GM21528 (cell line): ENCODE measurements around the gene CTIF.

Experiments
- ATAC-seq: cut with Tn5 transposase; IDR thresholded peaks from one replicate; pipeline ENCODE4 v1.9.1; 2021; ENCODE audit warnings: mild to moderate bottlenecking, moderate library complexity; ENCODE audit not compliant: unreplicated experiment, low FRiP score

The CTIF gene

DNA sequence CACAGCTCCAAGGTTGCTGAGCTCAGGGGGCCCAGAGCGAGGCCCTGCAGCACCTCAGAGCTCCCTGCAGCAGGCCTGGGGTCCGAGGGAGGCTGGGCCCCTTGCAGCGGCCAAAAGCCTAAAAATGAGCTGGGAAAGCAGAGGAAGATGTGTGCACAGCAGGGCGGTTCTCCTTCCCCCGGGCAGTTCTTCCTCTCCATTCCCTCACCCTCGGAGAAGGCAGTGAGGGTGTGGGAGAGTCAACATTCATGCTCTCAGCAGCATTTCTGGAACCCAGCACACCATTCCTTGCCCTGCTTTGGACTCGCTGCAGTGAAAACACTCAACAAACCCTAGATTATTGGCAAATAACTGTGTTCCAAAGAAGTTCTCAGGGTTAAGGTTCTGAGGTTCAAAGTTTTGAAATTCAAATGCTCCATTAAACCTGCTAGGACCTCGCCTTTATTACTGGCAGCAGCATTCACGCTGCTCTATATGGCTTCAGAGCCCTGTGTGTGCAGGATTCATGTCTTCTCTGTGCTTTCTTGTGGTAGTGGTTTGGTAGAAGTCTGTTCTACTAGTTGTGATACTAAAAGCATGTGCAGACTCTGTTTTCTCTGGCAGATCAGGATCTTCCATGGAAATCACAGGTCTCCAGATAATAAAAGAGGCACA, 79.1 kb downstream of the CTIF start:
- no peak for ATAC-seq

DNA sequence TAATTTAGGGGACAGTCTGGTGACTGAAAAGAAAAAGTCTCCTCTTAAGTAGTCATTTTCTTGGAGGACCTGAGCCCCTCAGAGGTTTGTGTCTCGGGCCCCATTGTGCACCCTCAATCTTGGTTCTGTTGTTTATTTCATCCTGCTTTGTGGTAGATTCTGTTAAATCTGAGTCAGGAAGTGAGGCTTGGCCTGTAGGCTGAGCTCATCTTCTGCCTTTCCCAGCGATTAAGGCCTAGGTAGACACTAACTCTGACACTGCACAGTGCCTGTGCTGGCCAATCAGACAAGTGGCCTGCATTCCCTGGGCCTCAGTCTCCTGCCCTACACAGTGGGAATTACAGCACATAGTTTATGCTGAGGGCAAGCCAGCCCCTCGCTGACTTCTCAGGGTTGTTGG, 80.2 kb downstream of the CTIF start:
- ATAC-seq = no peak

DNA sequence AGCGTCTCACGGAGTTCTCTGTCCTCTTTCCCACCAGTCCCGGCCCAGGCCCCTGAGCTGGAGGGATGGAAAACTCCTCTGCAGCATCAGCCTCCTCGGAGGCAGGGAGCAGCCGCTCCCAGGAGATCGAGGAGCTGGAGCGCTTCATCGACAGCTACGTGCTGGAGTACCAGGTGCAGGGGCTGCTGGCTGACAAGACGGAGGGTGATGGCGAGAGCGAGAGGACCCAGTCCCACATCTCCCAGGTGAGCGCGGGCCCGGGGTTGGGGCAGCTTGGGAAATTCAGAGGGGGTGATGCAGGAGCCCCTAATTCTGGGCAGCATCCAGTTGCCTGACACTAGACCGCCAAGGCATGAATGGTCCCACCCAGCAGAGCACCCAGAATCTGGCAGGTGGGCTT, 80.7 kb downstream of the CTIF start:
- ATAC-seq = no peak

DNA sequence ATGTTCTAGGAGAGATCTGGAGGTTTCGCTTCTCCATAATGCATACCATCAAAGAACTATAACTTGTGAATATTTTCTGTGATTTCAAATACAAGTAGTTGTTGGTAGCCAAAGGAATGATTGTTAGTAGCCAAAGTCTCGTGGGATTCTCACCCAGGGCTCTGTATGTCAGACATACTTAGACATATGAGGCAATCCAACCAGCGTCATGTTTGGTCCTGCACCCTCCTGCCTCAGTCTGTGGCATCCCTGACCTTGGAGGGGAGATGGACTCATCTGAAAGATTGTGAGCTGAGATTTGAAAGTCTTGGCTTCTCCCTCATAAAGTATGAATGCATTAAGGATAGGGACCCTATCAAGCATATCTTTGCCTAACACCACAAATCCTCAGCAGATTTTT, 81.2 kb downstream of the CTIF start:
- ATAC-seq = no peak

DNA sequence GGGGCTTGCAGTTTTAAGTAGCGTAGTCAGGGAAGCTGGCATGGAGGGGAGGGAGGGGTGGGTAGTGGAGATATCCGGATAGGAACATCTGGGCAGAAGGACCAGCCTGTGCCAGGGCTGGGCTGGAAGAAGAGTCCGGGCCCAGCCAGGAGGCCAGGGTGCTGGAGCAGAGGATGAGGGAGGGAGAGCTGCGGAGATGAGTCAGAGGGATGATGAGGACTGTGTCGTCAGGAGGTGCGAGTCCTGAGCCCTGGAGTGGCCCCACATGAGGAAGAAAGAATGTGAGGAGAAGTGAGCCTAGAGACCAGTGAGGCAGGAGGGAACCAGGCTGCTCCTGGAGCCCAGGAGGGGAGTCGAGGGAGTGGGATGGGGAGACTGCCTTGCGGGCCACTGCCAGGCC, 82.4 kb downstream of the CTIF start:
- ATAC-seq = no peak

DNA sequence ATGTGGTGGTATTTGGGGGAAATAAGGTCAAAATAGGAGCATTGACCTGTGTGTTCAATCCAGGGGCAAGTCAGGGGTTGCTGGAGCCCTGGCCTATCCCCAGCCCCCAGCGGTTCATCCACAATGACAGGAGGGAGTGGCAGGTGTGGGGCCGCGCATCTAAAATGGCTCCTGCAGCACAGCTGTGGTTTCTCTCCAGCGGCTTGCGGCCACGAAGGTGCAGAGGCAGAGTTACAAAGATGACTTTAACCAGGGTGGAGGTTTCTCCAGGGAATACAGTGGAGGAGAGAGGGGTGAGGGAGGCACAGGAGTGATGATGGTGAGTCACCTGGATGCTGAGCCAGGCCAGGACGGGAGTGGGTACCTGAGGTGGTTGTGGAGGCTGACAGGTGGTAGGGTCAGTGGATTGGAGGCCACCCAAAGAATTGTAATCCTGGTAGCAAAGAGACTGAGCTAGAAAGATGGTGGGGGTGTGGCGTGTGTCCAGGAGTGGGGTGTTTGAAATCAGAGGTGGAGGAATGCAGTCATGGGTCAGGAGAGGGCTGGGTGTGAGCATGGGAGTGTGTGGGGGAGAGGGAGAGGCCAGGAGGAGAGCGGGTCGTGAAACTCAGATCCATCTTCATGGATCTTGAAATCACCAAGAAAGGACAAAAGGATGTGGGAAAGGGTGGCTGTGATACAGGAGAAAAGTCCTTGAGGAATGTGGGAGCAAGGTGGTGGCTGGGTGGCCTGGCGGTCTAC, 83.2 kb downstream of the CTIF start:
- no peak for ATAC-seq

DNA sequence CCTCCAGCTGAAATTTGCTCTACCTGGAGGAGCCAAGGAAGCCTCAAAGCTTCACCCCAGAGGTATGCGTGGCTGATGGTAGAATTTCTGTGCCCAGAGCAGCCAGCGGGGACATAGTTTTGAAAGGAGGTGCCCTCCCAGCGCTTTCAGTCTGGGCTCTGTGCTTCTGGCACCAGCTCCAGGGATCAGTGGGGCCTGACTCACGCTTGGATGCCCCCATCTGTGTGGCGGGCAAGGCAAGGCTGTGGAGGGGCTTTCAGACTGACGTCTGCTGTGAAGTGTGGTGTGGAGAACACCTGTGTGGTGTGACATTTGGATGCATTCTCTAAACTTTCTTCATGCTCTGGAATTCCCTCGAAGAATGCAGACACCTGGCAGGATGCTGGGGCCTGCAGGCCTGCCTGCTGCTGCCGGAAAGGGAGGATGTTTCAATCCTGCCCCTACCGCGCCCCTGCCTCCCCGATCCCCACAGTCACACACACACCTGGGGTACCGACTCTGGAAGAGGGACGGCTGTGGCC, 84.1 kb downstream of the CTIF start:
- no peak for ATAC-seq

DNA sequence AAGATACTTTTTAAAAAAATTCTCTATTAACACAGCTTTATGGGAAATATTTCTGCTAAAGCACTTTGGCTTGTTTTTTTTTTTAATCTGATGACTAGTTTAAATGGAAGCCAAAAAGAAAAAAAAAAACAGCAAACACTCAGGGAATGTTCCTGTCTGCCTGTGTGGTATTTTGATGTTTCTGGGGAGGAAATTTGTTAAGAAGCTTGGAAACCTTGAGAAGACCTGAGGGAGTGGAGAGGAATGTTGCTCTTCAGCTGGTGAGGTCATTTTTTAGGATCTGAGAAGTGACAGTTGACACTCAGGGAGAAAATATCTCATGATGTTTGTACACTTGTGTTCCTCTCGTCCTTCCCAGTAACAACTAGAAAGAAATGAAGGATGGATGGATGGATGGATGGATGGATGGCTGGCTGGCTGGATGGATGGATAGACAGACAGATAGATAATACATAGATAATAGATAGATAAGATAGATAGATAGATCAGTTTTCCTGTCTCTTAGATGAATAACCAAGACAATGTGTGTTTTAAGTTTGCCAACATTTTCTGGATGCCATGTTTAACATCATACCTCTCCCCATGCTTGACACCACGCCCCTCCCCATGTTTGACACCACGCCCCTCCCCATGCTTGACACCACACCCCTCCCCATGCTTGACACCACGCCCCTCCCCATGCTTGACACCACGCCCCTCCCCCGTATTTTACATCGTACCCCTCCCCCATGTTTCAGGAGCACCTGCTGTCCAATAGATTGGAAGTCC, 84.8 kb downstream of the CTIF start:
- no peak for ATAC-seq

DNA sequence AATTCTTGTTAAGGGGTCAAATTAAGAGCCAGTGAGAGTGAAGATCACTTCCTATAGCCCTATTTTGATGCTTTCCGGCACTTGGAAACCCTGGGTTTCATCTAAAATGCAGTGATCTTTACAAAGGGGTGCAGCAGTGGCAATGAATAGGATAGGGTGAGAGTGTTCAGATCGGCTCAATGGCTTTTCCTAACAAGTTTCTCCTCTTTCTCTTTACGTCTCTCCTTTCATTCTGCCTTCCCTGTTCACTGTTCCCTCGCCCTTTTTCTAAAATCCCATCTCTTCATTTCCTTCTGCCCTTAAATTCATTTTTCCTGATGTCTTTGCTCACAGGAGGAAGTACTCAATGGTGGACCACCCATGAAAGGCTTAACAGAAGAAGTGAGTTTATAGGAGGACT, 86.0 kb downstream of the CTIF start:
- no peak for ATAC-seq

DNA sequence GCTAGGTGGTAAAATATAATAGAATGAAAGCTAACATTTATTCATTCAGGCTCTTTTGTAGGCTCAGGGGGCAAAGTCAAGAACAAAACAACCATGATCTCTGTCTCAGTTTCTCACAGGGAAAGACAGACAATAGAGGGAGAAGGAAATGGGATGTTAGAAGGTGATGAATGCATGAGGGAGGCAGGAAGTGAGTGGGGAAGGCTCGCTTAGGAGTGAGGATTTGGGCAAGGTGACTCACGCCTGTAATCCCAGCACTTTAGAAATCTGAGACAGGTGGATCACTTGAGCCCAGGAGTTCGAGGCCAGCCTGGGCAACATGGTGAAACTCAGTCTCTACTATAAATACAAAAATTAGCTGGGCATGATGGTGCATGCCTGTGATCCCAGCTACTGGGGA, 88.4 kb downstream of the CTIF start:
- no peak for ATAC-seq

DNA sequence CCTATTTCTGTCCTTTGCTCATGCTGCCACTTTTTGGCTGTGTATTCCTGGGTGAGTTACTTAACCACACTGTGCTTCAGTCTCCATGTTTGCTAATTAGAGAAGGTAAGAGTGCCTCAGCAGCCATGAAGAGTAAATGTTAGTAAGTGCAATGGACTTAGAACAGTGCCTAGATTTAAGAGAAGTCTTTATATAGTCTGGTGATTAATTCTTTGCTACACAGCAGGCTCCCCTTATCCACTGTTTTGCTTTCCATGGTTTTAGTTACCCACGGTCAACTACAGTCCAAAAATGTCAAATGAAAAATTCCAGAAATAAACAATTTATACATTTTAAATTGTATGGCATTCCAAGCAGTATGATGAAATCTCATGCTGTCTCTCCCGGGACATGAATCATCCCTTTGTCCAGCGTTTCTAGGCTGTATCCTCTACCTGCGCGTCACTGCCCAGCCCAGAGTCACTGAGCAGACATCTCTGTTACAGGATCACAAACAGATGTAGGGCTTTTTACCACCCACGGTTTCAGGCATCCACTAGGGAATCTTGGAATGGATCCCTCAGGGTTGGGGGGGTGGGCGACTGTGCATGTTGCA, 91.0 kb downstream of the CTIF start:
- ATAC-seq = no peak

DNA sequence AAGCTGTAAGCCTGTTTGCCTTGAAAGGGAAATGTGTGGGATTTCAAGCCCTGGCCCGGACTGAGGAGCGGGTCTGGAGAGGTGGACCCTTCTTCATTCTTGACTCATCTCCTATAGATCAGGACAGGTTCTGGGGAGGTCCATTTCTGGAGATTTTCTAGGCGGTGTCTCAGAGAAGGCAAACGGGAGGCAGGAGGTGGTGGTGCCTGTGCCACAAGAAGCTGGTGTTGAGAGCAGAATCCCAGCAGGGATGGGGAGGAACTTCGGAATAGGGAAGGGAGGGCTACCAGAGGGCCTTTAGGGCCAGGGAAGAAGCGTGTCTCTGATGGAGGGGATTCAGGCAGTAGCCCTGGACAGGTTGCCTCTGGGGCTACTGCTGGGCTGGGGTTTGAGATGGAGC, 93.0 kb downstream of the CTIF start:
- ATAC-seq = no peak

DNA sequence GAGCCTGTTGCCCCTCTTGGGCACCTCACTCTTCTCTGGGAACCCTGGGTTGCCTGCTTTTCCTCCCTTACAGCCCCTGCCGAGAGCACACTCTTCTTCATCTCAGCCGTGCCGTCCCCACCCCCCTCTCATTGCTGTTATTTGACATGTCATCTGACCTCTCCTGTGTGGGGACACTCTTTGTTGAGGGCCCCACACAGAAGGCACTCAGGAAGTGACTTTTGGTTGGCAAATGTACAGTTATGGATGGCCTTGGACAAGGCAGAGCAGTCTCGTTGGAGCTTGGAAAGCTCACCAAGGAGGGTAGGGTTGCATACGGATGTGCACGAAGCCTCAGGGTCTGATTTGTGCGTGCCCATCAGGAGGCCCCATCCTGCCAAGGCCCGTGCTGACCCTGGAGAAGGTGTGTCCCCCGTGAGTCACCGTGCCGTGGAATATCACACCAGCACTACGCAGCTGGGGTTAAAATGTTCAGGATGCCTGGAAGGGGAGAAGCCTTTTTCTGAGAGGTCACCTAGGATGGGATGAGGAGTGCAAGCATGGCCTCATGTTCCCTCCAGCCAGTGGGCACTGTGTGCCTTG, 93.9 kb downstream of the CTIF start:
- no peak for ATAC-seq

DNA sequence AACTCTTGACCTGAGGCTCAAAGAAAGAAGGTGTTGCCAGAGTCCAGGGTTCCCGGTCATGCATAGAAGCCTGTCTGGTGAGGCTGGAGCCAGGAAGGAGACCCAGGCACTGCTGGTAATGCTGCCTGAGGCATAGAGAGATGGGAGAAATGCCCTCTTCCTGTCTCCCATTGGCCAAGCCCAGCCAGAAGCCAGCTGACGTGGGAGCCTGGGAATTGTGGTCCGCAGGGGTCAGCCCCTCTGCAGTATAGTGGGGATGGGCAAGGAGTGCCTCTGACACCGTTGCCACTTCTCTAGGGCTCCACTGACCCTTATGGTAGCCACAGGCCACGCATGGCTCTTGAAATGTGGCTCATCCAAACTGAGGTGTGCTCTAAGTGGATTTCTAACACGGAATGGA, 95.7 kb downstream of the CTIF start:
- no peak for ATAC-seq

DNA sequence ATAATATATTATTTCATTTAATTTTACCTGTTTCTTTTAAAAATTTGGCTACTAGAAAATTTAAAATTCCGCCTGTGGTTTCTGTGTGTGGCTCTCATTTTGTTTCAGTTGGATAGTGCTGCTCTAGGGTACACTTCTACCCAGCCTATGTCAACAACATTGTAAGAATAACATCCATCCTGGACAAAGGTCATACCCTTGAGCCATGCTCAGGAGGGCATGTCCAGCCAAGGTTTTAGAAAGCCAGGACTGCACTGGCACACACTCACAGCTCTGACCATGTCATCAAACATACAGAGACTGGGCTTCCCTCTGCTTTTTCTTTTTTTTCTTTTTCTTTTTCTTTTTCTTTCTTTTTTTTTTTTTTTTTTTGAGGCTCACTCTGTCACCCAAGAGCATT, 96.1 kb downstream of the CTIF start:
- no peak for ATAC-seq

DNA sequence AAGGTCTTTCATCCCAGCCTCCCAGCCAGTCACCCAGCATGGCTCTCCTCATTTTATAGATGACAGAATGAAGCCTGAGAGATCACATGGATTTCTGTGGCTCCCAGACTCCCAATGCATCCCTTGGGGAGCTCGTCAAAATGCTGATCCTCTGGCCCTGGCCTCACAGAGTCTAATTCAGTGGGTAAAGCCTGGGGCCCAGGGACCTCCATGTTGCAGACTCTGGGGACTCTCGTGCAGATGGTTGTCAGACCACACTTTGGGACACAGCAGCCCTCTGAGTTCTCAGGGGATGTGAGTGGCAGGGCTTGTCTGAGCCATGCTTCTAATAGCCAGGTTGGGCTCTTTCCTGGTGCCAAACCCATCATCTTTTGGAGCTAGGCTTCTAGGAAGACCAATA, 97.0 kb downstream of the CTIF start:
- ATAC-seq = no peak

DNA sequence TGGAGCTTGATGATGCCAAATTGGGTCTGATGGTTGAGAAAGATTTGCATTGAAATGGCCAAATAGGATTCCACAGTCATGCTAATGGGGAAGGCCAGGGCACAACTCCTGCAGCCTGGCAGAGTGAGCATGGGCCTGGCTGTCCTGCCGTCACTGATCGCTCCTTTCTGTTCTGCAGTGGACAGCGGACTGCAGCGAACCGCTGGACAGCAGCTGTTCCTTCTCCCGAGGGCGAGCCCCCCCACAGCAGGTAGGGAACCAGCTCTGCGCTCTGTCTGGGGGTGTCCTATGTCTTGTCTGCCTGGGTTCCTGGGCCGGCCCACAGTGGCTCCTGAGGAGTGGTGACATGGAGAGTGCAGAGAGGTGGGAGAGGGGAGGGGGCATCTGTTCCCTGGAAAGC, 97.6 kb downstream of the CTIF start:
- ATAC-seq = no peak

DNA sequence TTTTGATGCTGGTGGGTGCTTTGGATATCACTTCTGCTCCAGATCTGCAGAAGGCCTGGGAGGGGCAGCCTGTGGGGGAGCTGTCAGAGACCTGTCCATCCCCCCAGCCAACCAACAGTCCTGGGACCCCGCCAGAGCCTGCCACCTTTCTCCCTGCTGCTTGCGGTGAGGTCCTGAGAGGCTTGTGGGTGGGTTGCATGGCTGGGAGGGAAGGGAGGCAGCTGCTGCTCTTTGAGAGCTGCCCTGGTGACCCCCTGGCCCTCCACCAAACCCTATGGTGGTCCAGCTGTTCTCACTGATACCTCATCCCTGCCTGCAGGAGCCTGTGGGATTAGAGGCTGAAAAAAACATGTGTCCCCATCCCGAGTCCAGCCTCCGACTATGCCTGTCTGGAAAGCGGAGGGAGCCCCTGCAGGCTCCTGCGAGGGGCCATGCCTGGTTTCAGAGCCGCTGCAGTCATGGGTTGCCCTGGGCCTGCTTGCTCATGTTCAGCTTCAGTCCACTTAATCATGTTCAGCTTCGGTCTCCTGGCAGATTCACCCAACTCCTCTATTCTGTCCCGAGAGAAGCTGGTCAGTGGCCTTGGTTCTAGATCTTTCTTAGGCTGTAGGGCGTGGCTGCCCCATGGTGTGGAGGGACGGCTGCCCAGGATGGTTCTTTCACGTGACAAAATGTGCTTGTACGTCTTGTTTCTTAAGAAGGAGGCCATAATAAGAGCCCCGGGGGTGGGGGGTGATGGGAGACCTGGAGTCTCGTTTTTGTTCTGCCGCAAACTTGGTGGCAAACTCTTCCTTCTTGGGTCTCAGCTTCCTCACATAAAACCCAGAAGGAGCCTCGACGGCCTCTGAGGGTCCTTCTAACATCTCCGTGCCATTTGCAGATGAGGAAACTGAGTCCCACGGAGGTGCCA, 98.5 kb downstream of the CTIF start:
- no peak for ATAC-seq

DNA sequence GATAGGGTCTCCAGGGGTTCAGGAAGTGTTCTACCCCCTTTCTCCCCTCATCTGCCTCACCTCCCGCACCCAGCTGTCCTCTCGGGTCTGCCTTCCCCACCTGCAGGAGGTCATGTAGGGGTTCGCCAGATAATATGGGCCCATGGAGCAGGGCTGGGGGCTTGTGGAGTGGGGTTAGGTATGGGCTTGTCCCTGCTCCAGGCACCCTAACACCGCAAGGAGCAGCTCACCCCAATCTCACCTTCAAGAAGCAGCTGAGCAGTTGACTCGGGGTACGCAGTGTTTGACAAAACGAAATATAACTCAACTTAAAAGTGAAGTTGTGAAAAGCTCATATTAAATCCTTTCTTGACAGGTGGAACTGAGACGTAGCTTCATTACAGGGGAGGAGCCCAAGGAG, 99.6 kb downstream of the CTIF start:
- ATAC-seq = no peak
